ENCODE results near the gene CHAMP1.
"Not testable (repeated sequence)": the region's sequence is repeated elsewhere in the genome, so short reads cannot be mapped to it uniquely, and the experiment has no call there.

The CHAMP1 gene

DNA sequence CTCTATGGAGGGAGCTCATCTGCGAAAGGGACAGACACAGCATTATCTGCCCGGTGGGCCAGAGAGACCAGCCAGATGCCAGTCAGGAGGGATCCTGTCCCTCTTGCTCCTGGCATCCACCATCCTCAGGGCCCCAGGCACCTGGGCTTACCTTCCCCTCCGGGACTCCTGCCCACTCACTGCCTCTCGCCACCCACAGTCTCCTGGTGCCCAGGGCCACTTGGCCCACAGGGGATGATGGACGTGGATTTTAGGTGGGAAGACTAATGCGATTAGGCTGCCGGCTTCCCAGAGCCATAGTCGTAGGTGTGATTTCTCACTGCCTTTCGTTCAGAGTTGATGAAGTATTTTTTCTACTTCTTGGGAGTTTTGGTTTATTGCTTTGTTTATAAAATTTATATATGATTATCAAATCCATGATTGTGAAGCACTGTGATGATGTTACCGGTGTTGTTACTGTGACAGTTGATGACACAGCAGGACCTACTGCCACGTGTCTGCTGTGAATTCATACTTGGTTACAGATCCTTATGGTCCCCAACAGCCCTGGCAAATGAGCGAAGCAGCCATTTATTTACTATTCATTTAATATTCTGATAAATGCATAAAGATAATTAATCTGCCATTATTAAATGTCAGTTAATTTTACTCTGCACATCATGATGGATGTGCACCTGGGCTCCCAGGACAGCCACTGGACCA, 14.5 kb upstream of the CHAMP1 start:
- DNase-seq, result no peak

- DNase-seq, result no peak
These were observed 10.5 kb upstream of the CHAMP1 start for GRCh38 chr13:114303700-114304327.

DNA sequence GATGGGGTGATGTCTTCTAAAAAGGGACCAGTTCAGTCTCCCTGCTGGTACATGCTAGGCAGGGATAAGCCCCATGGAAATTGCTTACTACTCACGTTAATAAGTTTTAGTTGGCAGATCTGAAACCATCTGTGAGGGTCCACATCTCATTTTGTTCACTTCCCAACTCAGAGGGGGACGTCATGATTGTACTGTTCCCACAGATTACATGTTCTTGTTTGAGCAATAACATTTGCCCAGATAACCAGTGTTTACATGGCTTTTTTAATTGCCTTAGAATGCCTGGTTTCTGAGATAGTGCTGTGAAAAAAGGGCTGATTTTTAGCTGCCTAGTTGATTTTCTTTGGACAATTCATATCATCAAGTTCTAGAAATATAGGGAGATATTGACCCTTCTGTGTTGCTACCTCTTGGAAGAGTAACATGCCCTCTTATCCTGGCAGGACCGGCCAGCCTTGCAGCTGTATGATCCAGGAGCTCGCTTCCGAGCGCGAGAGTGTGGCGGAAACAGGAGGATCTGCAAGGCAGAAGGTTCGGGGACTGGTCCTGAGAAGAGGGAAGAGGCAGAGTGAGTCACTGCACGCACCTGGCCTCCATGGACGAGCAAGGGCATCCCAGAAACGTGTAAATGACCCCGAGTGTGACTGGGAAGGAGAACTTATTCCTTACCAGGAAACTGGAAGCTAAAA, 9.8 kb upstream of the CHAMP1 start:
- no peak for DNase-seq

GRCh38 chr13:114309086-114309485, 5.2 kb upstream of the CHAMP1 start:
- no peak for DNase-seq

- peak; percentile 66 to 69 for DNase-seq
These were observed 4.4 kb upstream of the CHAMP1 start for GRCh38 chr13:114309806-114310410.

GRCh38 chr13:114310956-114311355, 3.3 kb upstream of the CHAMP1 start:
- DNase-seq, result no peak

GRCh38 chr13:114311387-114311786, 2.9 kb upstream of the CHAMP1 start:
- DNase-seq, result no peak

- no peak for DNase-seq
These were observed 2.4 kb upstream of the CHAMP1 start for GRCh38 chr13:114311908-114312307.

- no peak for DNase-seq
These were observed 1.0 kb upstream of the CHAMP1 start for GRCh38 chr13:114313061-114313860.

DNA sequence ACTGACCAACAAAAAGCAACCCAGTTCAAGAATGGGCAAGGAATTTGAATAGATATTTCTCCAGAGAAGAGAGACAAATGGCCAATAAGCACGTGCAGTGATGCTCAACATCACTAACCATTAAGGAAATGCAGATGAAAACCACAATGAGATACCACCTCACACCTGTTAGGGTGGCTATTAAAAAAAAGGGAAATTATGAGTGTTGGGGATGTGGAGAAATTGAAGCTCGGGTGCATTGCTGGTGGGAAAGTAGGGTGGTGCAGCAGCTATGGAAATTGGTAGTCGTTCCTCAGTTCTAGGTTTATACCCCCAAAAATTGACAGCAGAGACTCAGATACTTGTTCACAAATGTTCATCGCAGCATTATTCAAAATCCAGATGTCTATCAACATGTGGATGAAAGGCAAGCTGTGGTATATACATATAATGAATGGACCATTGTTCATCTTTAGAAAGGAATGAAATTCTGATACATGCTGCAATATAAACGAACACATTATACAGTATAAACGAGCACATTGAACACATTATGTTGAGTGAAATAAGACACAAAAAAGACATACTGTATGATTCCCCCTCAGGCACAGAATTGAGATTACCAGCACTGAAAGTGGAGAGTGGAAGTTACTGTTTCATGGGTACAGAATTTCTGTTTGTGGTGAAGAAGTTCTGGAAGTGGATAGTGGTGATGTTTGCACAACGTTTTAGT, 927 bp downstream of the CHAMP1 start:
- no peak for DNase-seq

- no peak for DNase-seq
These were observed 4.3 kb downstream of the CHAMP1 start for GRCh38 chr13:114318624-114319023.

GRCh38 chr13:114319441-114319913, 5.2 kb downstream of the CHAMP1 start:
- no peak for DNase-seq

DNA sequence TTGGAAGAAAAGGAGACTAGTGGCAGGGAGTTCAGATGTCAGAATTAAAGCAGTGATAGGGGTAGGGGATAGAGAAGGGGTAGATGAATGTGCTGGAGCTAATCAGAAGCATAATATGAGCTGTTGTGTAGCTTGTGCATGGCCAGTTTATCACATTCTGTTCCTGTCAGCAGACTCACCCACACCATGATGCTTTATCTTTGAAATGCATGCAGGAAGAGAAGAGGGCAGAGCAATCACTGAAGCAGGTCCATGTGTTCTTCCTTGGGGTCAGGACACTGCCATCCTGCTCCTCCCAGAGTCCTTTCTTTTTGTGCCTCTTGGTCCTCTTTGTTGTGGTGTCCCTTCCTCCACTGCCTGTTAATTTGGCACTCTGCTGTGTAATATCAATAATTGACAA, 5.8 kb downstream of the CHAMP1 start:
- DNase-seq, result no peak

GRCh38 chr13:114321256-114321655, 7.0 kb downstream of the CHAMP1 start:
- DNase-seq, result no peak

DNA sequence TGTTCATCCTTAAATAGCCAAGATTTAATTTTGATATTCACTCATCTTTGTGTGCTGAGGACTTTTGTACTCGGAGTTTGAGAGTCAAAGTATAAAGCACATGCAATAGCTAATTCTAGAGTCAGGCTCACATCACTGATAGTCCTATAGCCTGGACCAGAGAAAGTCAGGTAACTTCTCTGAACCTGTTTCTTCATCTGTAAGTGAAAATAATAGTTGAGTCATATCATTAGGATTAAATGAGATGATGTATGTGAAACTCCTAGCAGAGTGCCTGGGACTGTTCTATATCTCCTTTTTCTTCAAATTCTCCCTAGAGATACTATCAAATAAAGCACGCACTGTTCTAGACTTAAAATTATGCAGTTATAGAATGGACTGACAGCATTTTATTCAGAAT, 9.0 kb downstream of the CHAMP1 start:
- DNase-seq, result no peak

- no peak for DNase-seq
These were observed 10.0 kb downstream of the CHAMP1 start for GRCh38 chr13:114324334-114324733.

DNA sequence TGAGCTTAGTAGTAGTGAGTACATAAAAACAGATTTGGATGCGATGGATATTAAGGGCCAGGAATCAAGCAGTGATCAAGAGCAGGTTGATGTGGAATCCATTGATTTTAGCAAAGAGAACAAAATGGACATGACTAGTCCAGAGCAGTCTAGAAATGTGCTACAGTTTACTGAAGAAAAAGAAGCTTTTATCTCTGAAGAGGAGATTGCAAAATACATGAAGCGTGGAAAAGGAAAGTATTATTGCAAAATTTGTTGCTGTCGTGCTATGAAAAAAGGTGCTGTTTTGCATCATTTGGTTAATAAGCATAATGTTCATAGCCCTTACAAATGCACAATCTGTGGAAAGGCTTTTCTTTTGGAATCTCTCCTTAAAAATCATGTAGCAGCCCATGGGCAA, 11.4 kb downstream of the CHAMP1 start:
- DNase-seq, result no peak

GRCh38 chr13:114328034-114328433, 13.7 kb downstream of the CHAMP1 start:
- DNase-seq, result no peak

- DNase-seq, result no peak
These were observed 14.3 kb downstream of the CHAMP1 start for GRCh38 chr13:114328595-114328994.

DNA sequence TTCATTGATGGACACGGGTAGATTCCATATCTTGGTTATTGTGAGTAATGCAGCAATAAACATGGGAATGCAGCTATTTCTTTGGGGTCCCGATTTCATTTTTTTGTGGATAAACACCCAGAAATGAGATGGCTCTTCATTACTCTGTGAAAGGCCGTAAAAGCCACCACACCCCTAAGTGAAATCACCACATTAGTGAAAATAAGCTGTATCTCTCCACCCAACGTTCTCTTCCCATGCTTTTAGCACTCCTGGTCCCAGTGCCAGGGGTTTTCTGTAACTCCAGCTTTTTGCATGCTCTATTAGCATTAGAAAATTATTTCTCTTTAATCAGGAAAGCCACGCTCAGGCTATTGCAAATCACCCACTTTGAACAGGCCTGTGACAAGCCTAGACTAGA, 15.8 kb downstream of the CHAMP1 start:
- DNase-seq, result no peak

GRCh38 chr13:114333881-114334280, 19.6 kb downstream of the CHAMP1 start:
- DNase-seq, result not testable (repeated sequence)
